Measurements from ENCODE around the gene SFMBT1. TPM values are rescaled to one million over a fixed set of nuclear protein-coding genes. Genes with fewer than 3 reads are reported as not detected.
A peak's percentile ranks its signal among the peaks of the same experiment; 100 is the strongest.

Gene SFMBT1
- polyA plus RNA-seq, 1 of the 3 experiments (the other 2 are of a cell fraction), result 0.72 TPM

DNA sequence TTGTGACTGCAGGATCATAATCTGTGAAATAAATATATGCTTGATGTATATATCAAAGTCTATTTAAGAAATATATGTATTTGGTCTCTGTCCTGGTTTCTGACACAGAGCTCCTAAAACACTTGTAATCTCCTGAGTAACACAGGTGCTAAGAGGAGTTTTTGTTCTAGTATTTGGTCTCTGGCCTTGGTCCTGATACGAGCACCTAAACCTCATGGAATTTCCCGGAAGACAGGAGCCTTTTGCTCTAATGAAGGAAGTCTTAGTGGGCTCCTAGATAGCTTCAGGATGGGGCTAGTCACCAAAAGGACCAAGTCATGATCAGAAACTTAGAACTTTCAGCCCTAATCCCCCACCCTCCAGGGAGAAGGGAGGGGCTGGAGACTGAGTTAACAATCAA is 191.9 kb downstream of the SFMBT1 start:
- Histone ChIP-seq H3K36me3 (replicated peaks in 1 of 2; ENCODE audit: control insufficient read depth in 1 of 2, insufficient read depth in 2 of 2, low read length in 1 of 2) (peaks cover 0 to 18% of the 10 kb centered on the region in 2 experiments), H3K4me1 (ENCODE audit: control insufficient read depth in 1 of 2, insufficient read depth in 2 of 2, low read depth in 1 of 2, low read length in 1 of 2) (peaks cover 0 to 3% of the 10 kb centered on the region in 2 experiments; a peak in 1 of 4 replicates), H3K27ac (ENCODE audit: low read depth in 2 of 2, low read length in 1 of 2) (no peak overlapping the region), H4K20me1 (ENCODE audit: insufficient read depth) (no peaks in the 10 kb centered on the region), H3K9ac (no peak overlapping the region), H3K27me3 (ENCODE audit: insufficient read depth) (no peaks in the 10 kb centered on the region), H3K9me3 (no peaks in the 10 kb centered on the region), H3K4me2 (no peak overlapping the region), H3F3A (replicated peaks; ENCODE audit: insufficient read depth) (no peaks in the 10 kb centered on the region), H3K4me3 (ENCODE audit: low read depth in 2 of 2, low read length in 1 of 2) (no peak overlapping the region), H3K9me2 (no peaks in the 10 kb centered on the region), H2AFZ (ENCODE audit: low read depth) (no peak overlapping the region), H3K79me2 (ENCODE audit: insufficient read depth) (peaks cover 4% of the 10 kb centered on the region; the same call in 1 of the 2 replicates)
- 100% methylated on average over 2 of the region's 2 CpGs for WGBS (ENCODE audit: low lambda C conversion rate)
- no peak for DNase-seq
- CTCF ChIA-PET, result interaction anchor here (1.1 to 9.8 kb wide), 6 partner anchors 12 to 342 kb away, joined by 3 to 73 read pairs (median 4); no protein-coding TSS in a partner anchor
- POLR2A ChIA-PET, result interaction anchor here (0.6 kb wide), 1 partner anchor 207 kb away, joined by 3 read pairs; no protein-coding TSS in a partner anchor
- TF ChIP-seq MXI1 (IDR thresholded peaks at IDR 0.05; ENCODE audit: low read depth, low read length) (no peak), REST (IDR thresholded peaks at IDR 0.05; ENCODE audit: low read depth, low read length) (peak; percentile 89)

Other genes with a start within 250 kb of the SFMBT1 start
- gene ITIH4, start 215.4 kb downstream of the SFMBT1 start, polyA plus RNA-seq (2012; rRNA removed), result 1.1 and 2.0 TPM in 2 replicates
- 0.42 and 0.54 TPM in 2 replicates for gene MUSTN1, start 211.1 kb downstream of the SFMBT1 start, polyA plus RNA-seq (2012; rRNA removed)
- gene STIMATE, start 148.5 kb downstream of the SFMBT1 start, polyA plus RNA-seq (2012; rRNA removed), result 9.3 and 10.4 TPM in 2 replicates
- 13.8 and 22.9 TPM in 2 replicates for gene RFT1, start 84.4 kb upstream of the SFMBT1 start, polyA plus RNA-seq (2012; rRNA removed)
- 24.5 and 29.0 TPM in 2 replicates for gene PRKCD, start 115.1 kb upstream of the SFMBT1 start, polyA plus RNA-seq (2012; rRNA removed)
- gene TKT, start 209.9 kb upstream of the SFMBT1 start, polyA plus RNA-seq (2012; rRNA removed), result 119 and 144 TPM in 2 replicates